GM23338 (cell line): ENCODE measurements around the gene TXLNG.
"Not testable (repeated sequence)": the region's sequence is repeated elsewhere in the genome, so short reads cannot be mapped to it uniquely, and the experiment has no call there.

Source experiments
- CREB1 ChIP-seq: fragments of 250-450 bp; sonication (Bioruptor Pico); IDR thresholded peaks from 2 replicates; pipeline ENCODE4 v1.5.0; 2020; ENCODE audit warnings: low read depth, mild to moderate bottlenecking, moderate library complexity
- EZH2 ChIP-seq: fragments of 200-600 bp; sonication (generic); IDR thresholded peaks from one replicate; pipeline ENCODE4 v1.8.0; 2017; ENCODE audit warnings: antibody characterized with exemption, mild to moderate bottlenecking, low read depth; ENCODE audit not compliant: unreplicated experiment
- EZH2phosphoT487 ChIP-seq: fragments of 200-600 bp; sonication (generic); IDR thresholded peaks from one replicate; pipeline ENCODE4 v1.8.1; 2018; ENCODE audit warnings: antibody characterized with exemption; ENCODE audit not compliant: unreplicated experiment
- JUNB ChIP-seq: IDR thresholded peaks from one replicate; pipeline ENCODE4 v1.6.1; 2016; ENCODE audit warnings: antibody characterized with exemption; ENCODE audit not compliant: unreplicated experiment
- NANOG ChIP-seq: IDR thresholded peaks from 2 replicates; pipeline ENCODE4 v1.6.1; 2016; ENCODE audit warnings: antibody characterized with exemption, borderline replicate concordance
- POLR2AphosphoS5 ChIP-seq: IDR thresholded peaks from 2 replicates; pipeline ENCODE4 v1.6.1; 2016; ENCODE audit warnings: antibody characterized with exemption, low read depth
- STAT1 ChIP-seq: IDR thresholded peaks from one replicate; pipeline ENCODE4 v1.6.1; 2016; ENCODE audit warnings: antibody characterized with exemption; ENCODE audit not compliant: unreplicated experiment
- ZNF331 ChIP-seq: fragments of 250-450 bp; sonication (Bioruptor Pico); IDR thresholded peaks from 2 replicates; pipeline ENCODE4 v1.5.0; 2020; ENCODE audit warnings: low read depth, mild to moderate bottlenecking, moderate library complexity
- TF ChIP-seq, protein P1 (sequence below), 2 experiments: fragments of 200-600 bp in 1 of 2; sonication (generic) in 1 of 2; conservative IDR thresholded peaks; 2 replicates each; pipeline versions ENCODE4 v1.5.1 to v1.6.1; 2016 to 2017; ENCODE audit warnings: antibody characterized with exemption in 2 of 2, low read depth in 2 of 2, mild to moderate bottlenecking in 2 of 2, moderate library complexity in 1 of 2
- TF ChIP-seq, protein P2 (sequence below): IDR thresholded peaks from one replicate; pipeline ENCODE4 v1.6.1; 2018; ENCODE audit warnings: antibody characterized with exemption; ENCODE audit not compliant: unreplicated experiment
- TF ChIP-seq, protein P3 (sequence below): IDR thresholded peaks from 2 replicates; pipeline ENCODE4 v1.6.1; 2016; ENCODE audit warnings: antibody characterized with exemption

DNA sequence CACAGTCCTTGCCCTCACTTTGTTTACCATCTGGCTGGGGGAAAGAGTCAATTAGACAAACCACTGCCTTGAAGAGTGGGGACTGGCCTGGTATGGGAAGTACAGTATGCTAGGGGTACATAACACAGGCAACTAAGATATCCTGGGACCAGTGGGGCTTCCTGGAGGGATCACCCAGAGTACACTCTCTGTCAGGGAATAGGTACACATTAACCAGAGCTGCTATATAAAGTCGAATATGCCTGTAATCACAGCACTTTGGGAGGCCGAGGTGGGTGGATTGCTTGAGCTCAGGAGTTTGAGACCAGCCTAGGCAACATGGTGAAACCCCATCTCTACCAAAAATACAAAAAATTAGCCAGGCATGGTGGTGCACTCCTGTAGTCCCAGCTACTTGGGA, 6.5 kb upstream of the TXLNG start:
- TF ChIP-seq, protein P1, sequence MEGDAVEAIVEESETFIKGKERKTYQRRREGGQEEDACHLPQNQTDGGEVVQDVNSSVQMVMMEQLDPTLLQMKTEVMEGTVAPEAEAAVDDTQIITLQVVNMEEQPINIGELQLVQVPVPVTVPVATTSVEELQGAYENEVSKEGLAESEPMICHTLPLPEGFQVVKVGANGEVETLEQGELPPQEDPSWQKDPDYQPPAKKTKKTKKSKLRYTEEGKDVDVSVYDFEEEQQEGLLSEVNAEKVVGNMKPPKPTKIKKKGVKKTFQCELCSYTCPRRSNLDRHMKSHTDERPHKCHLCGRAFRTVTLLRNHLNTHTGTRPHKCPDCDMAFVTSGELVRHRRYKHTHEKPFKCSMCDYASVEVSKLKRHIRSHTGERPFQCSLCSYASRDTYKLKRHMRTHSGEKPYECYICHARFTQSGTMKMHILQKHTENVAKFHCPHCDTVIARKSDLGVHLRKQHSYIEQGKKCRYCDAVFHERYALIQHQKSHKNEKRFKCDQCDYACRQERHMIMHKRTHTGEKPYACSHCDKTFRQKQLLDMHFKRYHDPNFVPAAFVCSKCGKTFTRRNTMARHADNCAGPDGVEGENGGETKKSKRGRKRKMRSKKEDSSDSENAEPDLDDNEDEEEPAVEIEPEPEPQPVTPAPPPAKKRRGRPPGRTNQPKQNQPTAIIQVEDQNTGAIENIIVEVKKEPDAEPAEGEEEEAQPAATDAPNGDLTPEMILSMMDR (conservative IDR thresholded peaks at IDR 0.05; ENCODE audit: low read depth in 2 of 2), result not testable (repeated sequence)
- TF ChIP-seq POLR2AphosphoS5; NANOG; EZH2phosphoT487; EZH2; JUNB; STAT1; CREB1 (CRISPR knock-in tag); ZNF331 (CRISPR knock-in tag): not testable (repeated sequence)
- TF ChIP-seq, protein P2, sequence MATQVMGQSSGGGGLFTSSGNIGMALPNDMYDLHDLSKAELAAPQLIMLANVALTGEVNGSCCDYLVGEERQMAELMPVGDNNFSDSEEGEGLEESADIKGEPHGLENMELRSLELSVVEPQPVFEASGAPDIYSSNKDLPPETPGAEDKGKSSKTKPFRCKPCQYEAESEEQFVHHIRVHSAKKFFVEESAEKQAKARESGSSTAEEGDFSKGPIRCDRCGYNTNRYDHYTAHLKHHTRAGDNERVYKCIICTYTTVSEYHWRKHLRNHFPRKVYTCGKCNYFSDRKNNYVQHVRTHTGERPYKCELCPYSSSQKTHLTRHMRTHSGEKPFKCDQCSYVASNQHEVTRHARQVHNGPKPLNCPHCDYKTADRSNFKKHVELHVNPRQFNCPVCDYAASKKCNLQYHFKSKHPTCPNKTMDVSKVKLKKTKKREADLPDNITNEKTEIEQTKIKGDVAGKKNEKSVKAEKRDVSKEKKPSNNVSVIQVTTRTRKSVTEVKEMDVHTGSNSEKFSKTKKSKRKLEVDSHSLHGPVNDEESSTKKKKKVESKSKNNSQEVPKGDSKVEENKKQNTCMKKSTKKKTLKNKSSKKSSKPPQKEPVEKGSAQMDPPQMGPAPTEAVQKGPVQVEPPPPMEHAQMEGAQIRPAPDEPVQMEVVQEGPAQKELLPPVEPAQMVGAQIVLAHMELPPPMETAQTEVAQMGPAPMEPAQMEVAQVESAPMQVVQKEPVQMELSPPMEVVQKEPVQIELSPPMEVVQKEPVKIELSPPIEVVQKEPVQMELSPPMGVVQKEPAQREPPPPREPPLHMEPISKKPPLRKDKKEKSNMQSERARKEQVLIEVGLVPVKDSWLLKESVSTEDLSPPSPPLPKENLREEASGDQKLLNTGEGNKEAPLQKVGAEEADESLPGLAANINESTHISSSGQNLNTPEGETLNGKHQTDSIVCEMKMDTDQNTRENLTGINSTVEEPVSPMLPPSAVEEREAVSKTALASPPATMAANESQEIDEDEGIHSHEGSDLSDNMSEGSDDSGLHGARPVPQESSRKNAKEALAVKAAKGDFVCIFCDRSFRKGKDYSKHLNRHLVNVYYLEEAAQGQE, result not testable (repeated sequence)
- TF ChIP-seq, protein P3, sequence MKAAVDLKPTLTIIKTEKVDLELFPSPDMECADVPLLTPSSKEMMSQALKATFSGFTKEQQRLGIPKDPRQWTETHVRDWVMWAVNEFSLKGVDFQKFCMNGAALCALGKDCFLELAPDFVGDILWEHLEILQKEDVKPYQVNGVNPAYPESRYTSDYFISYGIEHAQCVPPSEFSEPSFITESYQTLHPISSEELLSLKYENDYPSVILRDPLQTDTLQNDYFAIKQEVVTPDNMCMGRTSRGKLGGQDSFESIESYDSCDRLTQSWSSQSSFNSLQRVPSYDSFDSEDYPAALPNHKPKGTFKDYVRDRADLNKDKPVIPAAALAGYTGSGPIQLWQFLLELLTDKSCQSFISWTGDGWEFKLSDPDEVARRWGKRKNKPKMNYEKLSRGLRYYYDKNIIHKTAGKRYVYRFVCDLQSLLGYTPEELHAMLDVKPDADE, result not testable (repeated sequence)
